ENCODE measurements around the gene CARS1.

CARS1 gene

DNA sequence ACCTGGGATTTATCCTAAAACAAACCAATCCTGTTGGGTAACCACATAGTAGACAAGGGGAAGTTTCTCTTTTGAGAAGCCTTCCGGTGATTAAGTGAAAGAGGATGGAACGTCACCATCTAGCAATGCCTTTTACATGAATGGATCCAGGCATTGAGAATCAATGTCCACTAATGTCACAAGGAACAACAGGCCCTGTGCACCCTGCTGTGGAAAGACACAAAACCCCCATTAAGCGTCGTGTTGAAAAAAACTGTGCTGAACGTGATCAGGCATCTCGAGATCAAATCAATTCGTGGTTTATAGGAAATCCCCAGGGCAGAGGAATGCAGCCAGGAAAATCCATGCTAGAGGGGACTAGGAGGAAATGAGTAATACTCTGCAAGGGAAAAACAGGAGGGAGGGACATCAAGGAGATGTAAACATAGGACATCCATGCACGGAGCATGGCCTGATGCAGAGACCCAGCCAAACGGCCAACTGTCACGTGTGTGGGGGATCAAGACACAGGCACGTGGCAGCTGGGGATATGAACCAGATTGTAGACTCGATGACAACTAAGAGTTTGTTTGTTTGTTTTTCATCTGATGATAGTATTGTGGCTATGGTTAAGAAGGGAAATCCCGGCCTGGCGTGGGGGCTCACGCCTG lies 38.6 kb upstream of the CARS1 start:
- no peaks in the 10 kb centered on the region for H3K79me2 ChIP-seq (ENCODE audit: low read length)
- no peaks in the 10 kb centered on the region for H3K9me3 ChIP-seq (replicated peaks; ENCODE audit: insufficient read depth, low read length)
- no peak overlapping the region for H2AFZ ChIP-seq (ENCODE audit: low read length)
- H3K36me3 ChIP-seq (replicated peaks; ENCODE audit: insufficient read depth, low read length), result no peaks in the 10 kb centered on the region
- no peaks in the 10 kb centered on the region for H3K9me2 ChIP-seq (replicated peaks; ENCODE audit: insufficient read depth, low read length)
- TF ChIP-seq EZH2 (optimal IDR thresholded peaks at IDR 0.05; ENCODE audit: low read depth, low read length) (no peak), CTCF (IDR thresholded peaks at IDR 0.05; ENCODE audit: low read length) (no peak), EZH2phosphoT487 (IDR thresholded peaks at IDR 0.05; ENCODE audit: low read length) (no peak)
- no peak overlapping the region for H3K4me3 ChIP-seq (ENCODE audit: low read length)
- no peak overlapping the region for H3K9ac ChIP-seq (ENCODE audit: low read length)
- no peaks in the 10 kb centered on the region for H4K20me1 ChIP-seq (ENCODE audit: insufficient read depth, low read length)
- no peaks in the 10 kb centered on the region for H3K4me1 ChIP-seq (ENCODE audit: low read length)
- no peak for DNase-seq
- no peak overlapping the region for H3K4me2 ChIP-seq (ENCODE audit: low read depth, low read length)
- no peaks in the 10 kb centered on the region for H3K27me3 ChIP-seq (replicated peaks; ENCODE audit: insufficient read depth, low read length)
- no peaks in the 10 kb centered on the region for H3F3A ChIP-seq (ENCODE audit: insufficient read depth, low read length)
- no peak overlapping the region for H3K27ac ChIP-seq (ENCODE audit: low read length)

- H3K4me1 ChIP-seq (ENCODE audit: low read length), result no peaks in the 10 kb centered on the region
- no peak overlapping the region for H3K4me2 ChIP-seq (ENCODE audit: low read depth, low read length)
- H3K36me3 ChIP-seq (replicated peaks; ENCODE audit: insufficient read depth, low read length), result no peaks in the 10 kb centered on the region
- no peaks in the 10 kb centered on the region for H3K79me2 ChIP-seq (ENCODE audit: low read length)
- H3K9me2 ChIP-seq (replicated peaks; ENCODE audit: insufficient read depth, low read length), result no peaks in the 10 kb centered on the region
- H3K9ac ChIP-seq (ENCODE audit: low read length), result no peak overlapping the region
- H3F3A ChIP-seq (ENCODE audit: insufficient read depth, low read length), result no peaks in the 10 kb centered on the region
- no peaks in the 10 kb centered on the region for H4K20me1 ChIP-seq (ENCODE audit: insufficient read depth, low read length)
- no peaks in the 10 kb centered on the region for H3K27me3 ChIP-seq (replicated peaks; ENCODE audit: insufficient read depth, low read length)
- DNase-seq, result no peak
- no peaks in the 10 kb centered on the region for H3K9me3 ChIP-seq (replicated peaks; ENCODE audit: insufficient read depth, low read length)
- no peak overlapping the region for H3K4me3 ChIP-seq (ENCODE audit: low read length)
- H3K27ac ChIP-seq (ENCODE audit: low read length), result no peak overlapping the region
- TF ChIP-seq EZH2 (optimal IDR thresholded peaks at IDR 0.05; ENCODE audit: low read depth, low read length) (no peak), EZH2phosphoT487 (IDR thresholded peaks at IDR 0.05; ENCODE audit: low read length) (no peak), CTCF (IDR thresholded peaks at IDR 0.05; ENCODE audit: low read length) (no peak)
- H2AFZ ChIP-seq (ENCODE audit: low read length), result no peak overlapping the region
Observed at GRCh38 chr11:3094223-3094824, 37.1 kb upstream of the CARS1 start.

- no peak overlapping the region for H3K4me2 ChIP-seq (ENCODE audit: low read depth, low read length)
- H3K27me3 ChIP-seq (replicated peaks; ENCODE audit: insufficient read depth, low read length), result no peaks in the 10 kb centered on the region
- no peak overlapping the region for H3K9ac ChIP-seq (ENCODE audit: low read length)
Observed at GRCh38 chr11:3093281-3094191, 36.3 kb upstream of the CARS1 start.

More at GRCh38 chr11:3093281-3094191, 36.3 kb upstream of the CARS1 start:
- Histone ChIP-seq H4K20me1 (ENCODE audit: insufficient read depth, low read length) (no peaks in the 10 kb centered on the region), H3K4me3 (ENCODE audit: low read length) (no peak overlapping the region), H3F3A (ENCODE audit: insufficient read depth, low read length) (no peaks in the 10 kb centered on the region), H3K36me3 (replicated peaks; ENCODE audit: insufficient read depth, low read length) (no peaks in the 10 kb centered on the region), H3K79me2 (ENCODE audit: low read length) (no peaks in the 10 kb centered on the region), H2AFZ (ENCODE audit: low read length) (no peak overlapping the region), H3K9me2 (replicated peaks; ENCODE audit: insufficient read depth, low read length) (no peaks in the 10 kb centered on the region), H3K9me3 (replicated peaks; ENCODE audit: insufficient read depth, low read length) (no peaks in the 10 kb centered on the region), H3K27ac (ENCODE audit: low read length) (no peak overlapping the region), H3K4me1 (ENCODE audit: low read length) (no peaks in the 10 kb centered on the region)
- TF ChIP-seq CTCF (IDR thresholded peaks at IDR 0.05; ENCODE audit: low read length), result no peak
- TF ChIP-seq EZH2phosphoT487 (IDR thresholded peaks at IDR 0.05; ENCODE audit: low read length), result no peak
- TF ChIP-seq EZH2 (optimal IDR thresholded peaks at IDR 0.05; ENCODE audit: low read depth, low read length), result no peak
- no peak for DNase-seq
